GM12892 (cell line): ENCODE data around the gene FBXW2.

Experiments used
- POLR2A ChIP-seq: IDR thresholded peaks from 2 replicates; pipeline ENCODE4 v1.6.1; 2011; ENCODE audit warnings: low read depth, low read length, control low read depth
- POLR2AphosphoS5 ChIP-seq: IDR thresholded peaks from 2 replicates; pipeline ENCODE4 v1.6.1; 2011; ENCODE audit warnings: low read depth, low read length, control low read depth
- TAF1 ChIP-seq: IDR thresholded peaks from 2 replicates; pipeline ENCODE4 v1.6.1; 2011; ENCODE audit warnings: low read depth, mild to moderate bottlenecking, control low read depth, low read length, borderline replicate concordance

GRCh38 chr9:120837921-120838320 lies 44.7 kb upstream of the FBXW2 start:
- TF ChIP-seq POLR2AphosphoS5 (no peak), POLR2A (no peak), TAF1 (no peak)
